HG03159 (cell line): Measurements from ENCODE around the gene PBX4.
A peak's percentile ranks its signal among the peaks of the same experiment; 100 is the strongest.

ENCODE experiments used
- ATAC-seq: cut with Tn5 transposase; IDR thresholded peaks from one replicate; pipeline ENCODE4 v1.9.1; 2021; ENCODE audit warnings: mild to moderate bottlenecking, moderate library complexity; ENCODE audit not compliant: unreplicated experiment

Gene PBX4

GRCh38 chr19:19527674-19528625, 90.5 kb downstream of the PBX4 start:
- ATAC-seq, result no peak

- no peak for ATAC-seq
Measured at GRCh38 chr19:19527371-19527656, 91.2 kb downstream of the PBX4 start.

DNA sequence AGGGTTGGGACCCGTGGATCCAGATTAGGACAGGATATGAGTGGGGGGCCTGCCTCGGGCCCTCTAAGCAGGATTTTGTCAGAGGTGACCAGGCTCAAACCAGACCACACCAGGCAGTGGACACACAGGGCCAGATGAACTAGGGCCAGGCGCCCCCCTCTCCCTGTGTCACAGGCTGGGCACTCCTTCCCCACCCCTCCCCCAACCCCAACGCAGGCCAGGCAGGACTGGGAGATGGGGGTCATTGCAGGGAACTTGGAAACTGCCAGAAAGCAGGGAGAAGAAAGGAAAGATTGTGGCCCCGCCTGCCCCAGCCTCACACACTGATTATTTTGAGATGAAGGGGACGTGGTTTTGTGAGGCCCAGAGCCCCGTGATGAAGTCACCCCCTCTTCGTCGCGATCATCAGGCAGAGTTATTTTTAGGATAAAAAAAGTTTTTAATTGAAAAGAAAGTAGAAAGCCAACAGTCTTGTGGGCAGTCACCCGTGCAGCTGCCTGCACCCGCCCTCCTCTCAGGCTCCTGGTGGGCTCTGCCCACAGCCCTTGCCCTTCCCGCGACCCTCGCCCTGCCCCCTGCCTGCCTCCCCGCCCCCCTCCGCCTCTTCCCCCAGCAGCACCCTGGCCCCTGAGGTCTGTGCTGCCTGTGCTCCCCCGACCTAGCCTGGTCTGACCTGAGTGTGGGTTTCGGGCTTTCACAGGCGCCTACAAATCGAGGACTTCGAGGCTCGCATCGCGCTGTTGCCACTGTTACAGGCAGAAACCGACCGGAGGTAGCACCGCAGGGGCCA, 91.7 kb downstream of the PBX4 start:
- ATAC-seq, result no peak

DNA sequence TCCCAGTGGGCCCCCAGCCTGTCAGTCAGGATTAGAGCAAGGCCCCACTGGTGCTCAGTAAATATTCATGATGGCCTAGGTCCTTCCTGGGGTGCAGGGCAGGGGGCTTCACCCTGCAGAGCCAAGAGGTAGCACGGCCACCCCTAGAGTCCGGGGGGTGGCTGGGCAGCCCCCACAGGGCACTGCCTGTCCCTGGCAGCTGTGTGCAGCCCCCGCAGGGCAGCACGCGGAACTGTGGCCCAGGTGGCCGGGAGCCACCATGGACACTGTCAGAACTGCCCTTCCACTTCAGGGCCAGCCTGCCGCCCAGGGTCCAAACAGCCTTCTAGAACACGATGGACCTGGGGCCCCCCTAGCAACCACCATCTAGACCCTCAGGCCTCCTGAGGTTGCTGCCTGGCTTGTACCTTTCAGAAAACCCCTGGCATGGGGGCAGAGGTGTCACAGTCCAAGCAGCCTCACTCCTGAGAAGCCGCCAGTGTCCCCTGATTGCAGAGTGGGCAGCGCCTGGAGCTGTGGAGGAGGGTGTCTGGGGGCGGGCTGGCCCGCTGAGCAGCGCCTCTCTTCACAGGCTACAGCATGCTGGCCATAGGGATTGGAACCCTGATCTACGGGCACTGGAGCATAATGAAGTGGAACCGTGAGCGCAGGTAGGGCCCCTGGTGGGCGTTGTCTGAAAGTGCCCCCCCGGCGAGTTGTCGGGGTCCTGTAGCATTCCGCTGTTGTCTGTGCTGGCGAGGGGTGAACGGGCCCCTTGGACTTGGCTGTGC, 92.7 kb downstream of the PBX4 start:
- ATAC-seq, result no peak

DNA sequence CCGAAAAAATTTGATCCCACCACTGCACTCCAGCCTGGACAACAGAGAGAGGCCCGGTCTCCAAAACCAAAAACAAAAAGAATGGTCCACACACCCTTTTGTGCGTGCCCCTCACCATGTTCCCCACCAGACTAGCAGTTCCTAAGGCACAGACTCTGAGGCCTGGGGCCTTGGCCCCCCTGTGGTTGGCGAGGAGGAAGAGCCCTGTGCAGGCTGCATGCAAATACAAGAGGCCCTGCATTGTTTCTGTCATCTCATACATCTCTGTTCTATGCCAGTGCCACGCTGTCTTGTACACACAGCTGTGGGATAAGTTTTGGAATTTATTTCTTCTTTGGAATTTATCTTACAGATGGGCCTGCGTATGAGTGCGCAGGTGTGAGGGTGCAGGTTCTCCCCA, 94.4 kb downstream of the PBX4 start:
- no peak for ATAC-seq

GRCh38 chr19:19523177-19523576, 95.3 kb downstream of the PBX4 start:
- ATAC-seq, result no peak

DNA sequence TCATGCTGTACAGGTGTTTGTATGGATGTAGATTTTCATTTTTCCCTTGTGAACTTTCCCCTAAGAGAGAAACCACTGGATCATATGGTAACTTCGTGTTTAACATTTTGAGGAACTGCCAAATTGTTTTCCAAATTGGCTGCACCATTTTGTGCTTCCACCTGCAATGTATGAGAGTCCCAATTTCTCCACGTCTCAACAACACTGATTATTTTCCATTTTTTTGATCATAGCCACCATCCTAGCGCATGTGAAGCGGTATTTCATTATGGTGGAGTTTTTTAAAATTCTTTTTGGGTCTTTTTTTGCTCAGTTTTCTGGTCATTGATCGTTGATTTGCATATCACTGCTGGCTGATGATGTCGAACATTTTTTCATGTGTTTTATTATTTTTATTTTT, 97.5 kb downstream of the PBX4 start:
- no peak for ATAC-seq

DNA sequence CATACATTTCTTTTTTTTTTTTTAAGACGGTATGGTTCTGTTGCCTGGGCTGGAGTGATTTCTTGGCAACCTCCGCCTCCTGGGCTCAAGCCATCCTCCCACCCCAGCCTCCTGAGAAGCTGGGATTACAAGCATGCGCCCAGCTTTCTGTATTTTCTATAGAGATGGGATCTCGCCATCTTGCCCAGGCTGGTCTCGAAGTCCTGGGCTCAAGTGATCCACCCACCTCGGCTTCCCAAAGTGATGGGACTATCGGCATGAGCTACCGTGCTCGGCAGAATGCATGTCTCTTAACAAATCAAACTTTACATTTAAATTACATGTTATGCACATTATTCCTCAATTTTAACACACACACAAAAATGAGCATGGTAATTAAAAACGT, 101.3 kb downstream of the PBX4 start:
- ATAC-seq, result no peak

DNA sequence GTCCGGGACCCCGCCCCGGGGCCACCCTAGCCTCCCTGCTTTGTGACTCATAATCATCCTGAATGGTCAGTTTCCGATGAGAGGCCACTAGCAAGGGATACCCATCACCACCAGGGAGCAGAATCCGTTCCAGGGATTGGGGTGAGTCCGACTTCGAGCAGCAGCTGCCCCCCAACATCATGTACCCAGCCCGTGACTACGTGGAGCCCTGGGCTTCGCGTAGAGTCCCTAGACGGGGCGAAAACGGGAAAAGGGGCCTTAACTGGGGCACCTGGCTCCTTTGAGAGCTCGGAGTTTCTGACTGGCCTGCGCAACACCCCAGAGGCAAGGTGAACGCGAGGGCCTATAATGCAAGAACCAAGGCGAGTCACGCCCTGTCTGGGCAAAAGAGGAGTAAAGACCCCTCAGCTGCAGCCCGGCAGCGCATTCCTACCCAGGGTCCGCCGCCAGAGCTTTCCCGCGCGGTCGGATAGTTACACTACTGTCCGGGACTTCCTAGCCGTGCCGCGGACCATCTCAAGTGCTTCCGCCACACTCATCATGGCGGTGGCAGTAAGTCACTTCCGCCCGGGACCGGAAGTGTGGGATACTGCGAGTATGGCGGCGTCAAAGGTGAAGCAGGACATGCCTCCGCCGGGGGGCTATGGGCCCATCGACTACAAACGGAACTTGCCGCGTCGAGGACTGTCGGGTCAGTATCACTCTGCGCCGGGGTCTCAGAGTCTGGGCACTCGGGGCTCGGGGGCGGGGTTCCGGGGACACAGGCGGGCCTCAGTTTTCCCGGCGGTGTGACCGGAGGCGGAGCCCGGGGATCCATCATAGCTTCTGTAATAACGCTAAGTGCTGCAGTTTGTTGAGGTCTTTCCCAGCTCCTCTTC, 102.6 kb downstream of the PBX4 start, which contains the start of gene NDUFA13:
Gene NDUFA13 (plus strand): TSS at position 584 of the 878 bp plus-strand sequence. CDS start 14 bp downstream, at position 598.
- peak; percentile 87 for ATAC-seq

GRCh38 chr19:19514881-19515641, 103.4 kb downstream of the PBX4 start, which contains the start of gene TSSK6:
TSSK6 (minus strand) TSS chr19:19515548; CDS start chr19:19515427, 121 bp downstream.
- no peak for ATAC-seq

DNA sequence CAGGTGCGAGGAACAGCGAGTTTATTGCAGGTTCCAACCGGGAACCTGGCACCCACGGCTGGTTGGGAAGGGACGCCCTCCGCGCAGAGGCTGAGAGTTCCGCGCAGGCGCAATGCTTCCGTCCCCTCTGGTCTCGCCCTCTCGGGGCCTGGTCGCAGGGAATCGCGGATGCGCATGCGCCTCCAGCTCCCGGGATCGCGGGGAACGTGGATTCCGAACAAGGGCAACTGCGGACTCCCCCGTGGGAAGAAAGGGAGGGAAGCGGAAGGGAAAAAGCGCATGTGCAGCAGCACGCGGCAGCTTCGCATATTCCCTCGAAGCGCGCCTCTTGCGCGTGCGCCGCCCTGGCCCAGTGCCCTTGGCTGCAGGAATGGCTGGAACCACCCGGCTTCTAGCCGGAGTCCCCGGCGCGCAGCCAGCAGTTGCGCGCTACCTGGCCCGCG, 104.3 kb downstream of the PBX4 start:
- ATAC-seq, result no peak

DNA sequence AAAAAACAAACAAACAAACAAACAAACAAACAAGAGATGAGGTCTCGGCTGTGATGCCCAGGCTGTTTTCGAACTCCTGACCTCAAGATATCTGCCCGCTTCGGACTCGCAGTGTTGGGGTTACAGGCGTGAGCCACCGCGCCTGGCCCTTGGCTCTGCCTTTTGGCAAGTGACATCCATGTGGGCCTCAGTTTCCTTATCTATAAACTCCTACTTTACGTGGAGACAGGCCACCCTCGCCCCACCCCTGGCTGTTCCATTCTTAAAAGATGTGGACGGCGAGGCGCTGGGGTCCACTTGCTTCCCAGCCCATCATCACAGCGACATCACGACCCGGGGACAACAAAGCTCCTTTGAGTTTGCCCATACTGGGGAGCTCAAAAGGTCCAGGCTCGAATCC, 104.8 kb downstream of the PBX4 start:
- ATAC-seq, result no peak
